ENCODE data around the gene TTC28.
A peak's percentile ranks its signal among the peaks of the same experiment; 100 is the strongest.

The TTC28 gene

GRCh38 chr22:28413612-28414399 lies 265.8 kb downstream of the TTC28 start:
- no peak overlapping the region for H4K5ac ChIP-seq (ENCODE audit: low read length)
- no peak overlapping the region for H3K27ac ChIP-seq (ENCODE audit: low read depth, low read length)
- H2BK5ac ChIP-seq (ENCODE audit: low read length), result no peak overlapping the region
- no peak overlapping the region for H2BK120ac ChIP-seq (ENCODE audit: low read depth, low read length)
- no peak for DNase-seq
- H4K8ac ChIP-seq (ENCODE audit: low read depth, low read length), result no peak overlapping the region
- H3K79me1 ChIP-seq (ENCODE audit: low read length), result no peaks in the 10 kb centered on the region
- no peak overlapping the region for H2BK15ac ChIP-seq (replicated peaks; ENCODE audit: low read depth)
- no peak overlapping the region for H3K56ac ChIP-seq (ENCODE audit: low read length)
- H3K18ac ChIP-seq (ENCODE audit: low read length), result no peak overlapping the region
- no peaks in the 10 kb centered on the region for H3K36me3 ChIP-seq (ENCODE audit: control insufficient read depth, insufficient read depth, low read length)
- no peaks in the 10 kb centered on the region for H3K4me1 ChIP-seq (ENCODE audit: control insufficient read depth, low read depth, low read length)
- H3K4me2 ChIP-seq (ENCODE audit: low read length), result no peak overlapping the region
- no peak overlapping the region for H3K4ac ChIP-seq (ENCODE audit: low read depth, low read length)
- no peaks in the 10 kb centered on the region for H3K79me2 ChIP-seq (ENCODE audit: control insufficient read depth, insufficient read depth, low read length)
- H3K27me3 ChIP-seq (ENCODE audit: insufficient read depth, low read length, poor library complexity), result no peaks in the 10 kb centered on the region
- no peak overlapping the region for H3K23ac ChIP-seq (ENCODE audit: low read length)
- H3K4me3 ChIP-seq (ENCODE audit: low read length), result no peak overlapping the region
- no peak overlapping the region for H2AK5ac ChIP-seq (ENCODE audit: low read length)
- H3K9ac ChIP-seq (ENCODE audit: low read length), result no peak overlapping the region
- no CpG with 5 or more reads among the region's 2 CpGs for WGBS (ENCODE audit: extremely low coverage, insufficient coverage, low lambda C conversion rate)

GRCh38 chr22:28412109-28412508 lies 267.5 kb downstream of the TTC28 start:
- no peaks in the 10 kb centered on the region for H3K79me1 ChIP-seq (ENCODE audit: low read length)
- H3K9ac ChIP-seq (ENCODE audit: low read length), result no peak overlapping the region
- H3K56ac ChIP-seq (ENCODE audit: low read length), result no peak overlapping the region
- no peak overlapping the region for H3K23ac ChIP-seq (ENCODE audit: low read length)
- no peak for DNase-seq
- H3K4ac ChIP-seq (ENCODE audit: low read depth, low read length), result no peak overlapping the region
- no peaks in the 10 kb centered on the region for H3K4me1 ChIP-seq (ENCODE audit: control insufficient read depth, low read depth, low read length)
- H3K4me2 ChIP-seq (ENCODE audit: low read length), result no peak overlapping the region
- H3K27ac ChIP-seq (ENCODE audit: low read depth, low read length), result no peak overlapping the region
- H3K4me3 ChIP-seq (ENCODE audit: low read length), result no peak overlapping the region
- no CpG with 5 or more reads among the region's 2 CpGs for WGBS (ENCODE audit: extremely low coverage, insufficient coverage, low lambda C conversion rate)
- no peak overlapping the region for H4K5ac ChIP-seq (ENCODE audit: low read length)
- H2AK5ac ChIP-seq (ENCODE audit: low read length), result no peak overlapping the region
- no peak overlapping the region for H2BK15ac ChIP-seq (replicated peaks; ENCODE audit: low read depth)
- no peaks in the 10 kb centered on the region for H3K36me3 ChIP-seq (ENCODE audit: control insufficient read depth, insufficient read depth, low read length)
- no peaks in the 10 kb centered on the region for H3K79me2 ChIP-seq (ENCODE audit: control insufficient read depth, insufficient read depth, low read length)
- no peaks in the 10 kb centered on the region for H3K27me3 ChIP-seq (ENCODE audit: insufficient read depth, low read length, poor library complexity)
- no peak overlapping the region for H2BK120ac ChIP-seq (ENCODE audit: low read depth, low read length)
- no peak overlapping the region for H2BK5ac ChIP-seq (ENCODE audit: low read length)
- no peak overlapping the region for H4K8ac ChIP-seq (ENCODE audit: low read depth, low read length)
- H3K18ac ChIP-seq (ENCODE audit: low read length), result no peak overlapping the region

- H3K27ac ChIP-seq (ENCODE audit: low read depth, low read length), result no peak overlapping the region
- no peak overlapping the region for H3K56ac ChIP-seq (ENCODE audit: low read length)
- no peaks in the 10 kb centered on the region for H3K79me2 ChIP-seq (ENCODE audit: control insufficient read depth, insufficient read depth, low read length)
- no peak overlapping the region for H3K9ac ChIP-seq (ENCODE audit: low read length)
- WGBS (ENCODE audit: extremely low coverage, insufficient coverage, low lambda C conversion rate), result no CpG with 5 or more reads among the region's 4 CpGs
- H3K79me1 ChIP-seq (ENCODE audit: low read length), result no peaks in the 10 kb centered on the region
- H3K23ac ChIP-seq (ENCODE audit: low read length), result no peak overlapping the region
- H3K4me3 ChIP-seq (ENCODE audit: low read length), result no peak overlapping the region
- H3K18ac ChIP-seq (ENCODE audit: low read length), result no peak overlapping the region
- no peak overlapping the region for H4K8ac ChIP-seq (ENCODE audit: low read depth, low read length)
- no peak overlapping the region for H2AK5ac ChIP-seq (ENCODE audit: low read length)
- no peak overlapping the region for H2BK120ac ChIP-seq (ENCODE audit: low read depth, low read length)
- no peaks in the 10 kb centered on the region for H3K4me1 ChIP-seq (ENCODE audit: control insufficient read depth, low read depth, low read length)
- H3K27me3 ChIP-seq (ENCODE audit: insufficient read depth, low read length, poor library complexity), result no peaks in the 10 kb centered on the region
- H2BK15ac ChIP-seq (replicated peaks; ENCODE audit: low read depth), result no peak overlapping the region
- no peak overlapping the region for H3K4me2 ChIP-seq (ENCODE audit: low read length)
- H2BK5ac ChIP-seq (ENCODE audit: low read length), result no peak overlapping the region
- H3K36me3 ChIP-seq (ENCODE audit: control insufficient read depth, insufficient read depth, low read length), result no peaks in the 10 kb centered on the region
- H4K5ac ChIP-seq (ENCODE audit: low read length), result no peak overlapping the region
- DNase-seq, result no peak
- no peak overlapping the region for H3K4ac ChIP-seq (ENCODE audit: low read depth, low read length)
Observed at GRCh38 chr22:28411125-28411524, 268.5 kb downstream of the TTC28 start.

GRCh38 chr22:28410050-28410816 lies 269.4 kb downstream of the TTC28 start:
- Histone ChIP-seq H2BK5ac (ENCODE audit: low read length) (no peak overlapping the region), H3K4me3 (ENCODE audit: low read length) (no peak overlapping the region), H3K23ac (ENCODE audit: low read length) (no peak overlapping the region), H3K27me3 (ENCODE audit: insufficient read depth, low read length, poor library complexity) (no peaks in the 10 kb centered on the region), H4K5ac (ENCODE audit: low read length) (no peak overlapping the region), H3K36me3 (ENCODE audit: control insufficient read depth, insufficient read depth, low read length) (no peaks in the 10 kb centered on the region), H3K79me1 (ENCODE audit: low read length) (no peaks in the 10 kb centered on the region), H2BK15ac (replicated peaks; ENCODE audit: low read depth) (no peak overlapping the region), H3K9ac (ENCODE audit: low read length) (no peak overlapping the region), H3K56ac (ENCODE audit: low read length) (no peak overlapping the region), H3K27ac (ENCODE audit: low read depth, low read length) (no peak overlapping the region), H3K4me2 (ENCODE audit: low read length) (no peak overlapping the region), H3K79me2 (ENCODE audit: control insufficient read depth, insufficient read depth, low read length) (no peaks in the 10 kb centered on the region), H4K8ac (ENCODE audit: low read depth, low read length) (no peak overlapping the region), H3K4me1 (ENCODE audit: control insufficient read depth, low read depth, low read length) (no peaks in the 10 kb centered on the region), H2BK120ac (ENCODE audit: low read depth, low read length) (no peak overlapping the region), H3K18ac (ENCODE audit: low read length) (no peak overlapping the region), H2AK5ac (ENCODE audit: low read length) (no peak overlapping the region), H3K4ac (ENCODE audit: low read depth, low read length) (no peak overlapping the region)
- DNase-seq, result peak; percentile 84
- no CpG with 5 or more reads among the region's 3 CpGs for WGBS (ENCODE audit: extremely low coverage, insufficient coverage, low lambda C conversion rate)

- Histone ChIP-seq H3K4me2 (ENCODE audit: low read length) (no peak overlapping the region), H3K23ac (ENCODE audit: low read length) (no peak overlapping the region), H3K18ac (ENCODE audit: low read length) (no peak overlapping the region), H2BK120ac (ENCODE audit: low read depth, low read length) (no peak overlapping the region), H3K9ac (ENCODE audit: low read length) (no peak overlapping the region), H3K4ac (ENCODE audit: low read depth, low read length) (no peak overlapping the region), H2BK15ac (replicated peaks; ENCODE audit: low read depth) (no peak overlapping the region), H3K56ac (ENCODE audit: low read length) (no peak overlapping the region), H3K27ac (ENCODE audit: low read depth, low read length) (no peak overlapping the region), H4K8ac (ENCODE audit: low read depth, low read length) (no peak overlapping the region), H3K36me3 (ENCODE audit: control insufficient read depth, insufficient read depth, low read length) (no peaks in the 10 kb centered on the region), H2AK5ac (ENCODE audit: low read length) (no peak overlapping the region), H4K5ac (ENCODE audit: low read length) (no peak overlapping the region), H3K79me2 (ENCODE audit: control insufficient read depth, insufficient read depth, low read length) (no peaks in the 10 kb centered on the region), H3K27me3 (ENCODE audit: insufficient read depth, low read length, poor library complexity) (no peaks in the 10 kb centered on the region), H3K4me1 (ENCODE audit: control insufficient read depth, low read depth, low read length) (no peaks in the 10 kb centered on the region), H3K79me1 (ENCODE audit: low read length) (no peaks in the 10 kb centered on the region), H3K4me3 (ENCODE audit: low read length) (no peak overlapping the region), H2BK5ac (ENCODE audit: low read length) (no peak overlapping the region)
- no CpG with 5 or more reads among the region's 2 CpGs for WGBS (ENCODE audit: extremely low coverage, insufficient coverage, low lambda C conversion rate)
- DNase-seq, result no peak
Observed at GRCh38 chr22:28408709-28409108, 270.9 kb downstream of the TTC28 start.

Measured in mesendoderm (in vitro differentiated cells).